K562 (cell line): ENCODE measurements around the gene METRN. TPM values are rescaled to one million over a fixed set of nuclear protein-coding genes. Genes with fewer than 3 reads are reported as not detected.
A peak's percentile ranks its signal among the peaks of the same experiment; 100 is the strongest.

Source experiments
- ATAC-seq: fragments of 200-7000 bp; cut with Tn5 transposase; 3 replicates; pipeline ENCODE4 v1.9.1; 2020; ENCODE audit warnings: moderate library complexity
- BruUV-seq: library from RNA; stranded (reverse); fragments of 400-500 nt; replicated peaks from 2 replicates; lab custom pipeline; 2021; lab: Mats Ljungman, UMichigan
- CTCF ChIA-PET: fragments of 300-600 bp; formaldehyde crosslinking; extraction: SDS; loops from one replicate; lab custom pipeline; 2021; ENCODE audit warnings: low intra/inter-chr PET ratio; lab: Yijun Ruan, JAX
- POLR2A ChIA-PET: fragments of 300-600, 350-650 bp; sonication (Branson Sonifier 250); formaldehyde crosslinking; extraction: SDS; loops from one replicate; lab custom pipeline; 2021; ENCODE audit warnings: antibody characterized with exemption, inconsistent platforms; lab: Yijun Ruan, JAX
- DNase-seq, 4 experiments: peaks; one replicate each; pipeline versions ENCODE4 v3.0.0 to v3.0.0-alpha.2; 2011 to 2018; ENCODE audit warnings: low spot score in 3 of 4, mixed read lengths in 3 of 4; ENCODE audit errors: extremely low read depth in 1 of 4
- FAIRE-seq: peaks from 2 replicates; lab custom pipeline; 2011; peaks lifted over from hg19 to GRCh38; lab: Jason Lieb, UNC
- H2AFZ ChIP-seq: 2 replicates; pipeline ENCODE4 v1.6.0; 2011; ENCODE audit warnings: low read depth, low read length, control low read depth, inconsistent platforms
- H3K27ac ChIP-seq: fragments of 200-600 bp; 3 replicates; pipeline ENCODE4 v1.8.0; 2011; ENCODE audit warnings: low read depth, mild to moderate bottlenecking, control low read depth, inconsistent platforms, low read length, moderate library complexity, mixed read lengths; ENCODE audit errors: extremely low read depth
- H3K27me3 ChIP-seq, 2 experiments: fragments of 300-600 bp in 1 of 2; 2 replicates in 1 of 2; 3 replicates in 1 of 2; pipeline versions ENCODE4 v1.6.0 to v1.8.0; 2011; ENCODE audit warnings: inconsistent platforms in 2 of 2, low read length in 2 of 2, mild to moderate bottlenecking in 1 of 2, mixed read lengths in 1 of 2, moderate library complexity in 1 of 2; ENCODE audit not compliant: control insufficient read depth in 2 of 2, insufficient read depth in 2 of 2
- H3K36me3 ChIP-seq: fragments of 300-600 bp; 3 replicates; pipeline ENCODE4 v1.8.0; 2011; ENCODE audit warnings: mild to moderate bottlenecking, low read length, inconsistent platforms; ENCODE audit not compliant: control insufficient read depth, insufficient read depth
- H3K4me1 ChIP-seq, 2 experiments: fragments of 200-600 bp in 1 of 2; replicated peaks in 1 of 2; 2 replicates in 1 of 2; 3 replicates in 1 of 2; pipeline versions ENCODE4 v1.5.1 to v1.8.0; 2011; ENCODE audit warnings: inconsistent platforms in 2 of 2, low read length in 2 of 2, mild to moderate bottlenecking in 1 of 2, mixed read lengths in 1 of 2, moderate library complexity in 1 of 2; ENCODE audit not compliant: control insufficient read depth in 2 of 2, insufficient read depth in 2 of 2
- H3K4me2 ChIP-seq: 2 replicates; pipeline ENCODE4 v1.6.1; 2011; ENCODE audit warnings: low read length, control low read depth, inconsistent platforms, mixed read lengths; ENCODE audit not compliant: insufficient read depth
- H3K4me3 ChIP-seq: fragments of 200-600 bp; sonication (generic), shearing (Covaris generic); 2 replicates; pipeline ENCODE4 v1.5.1; 2016; ENCODE audit warnings: control low read depth, inconsistent platforms
- H3K79me2 ChIP-seq: fragments of 200-600 bp; 3 replicates; pipeline ENCODE4 v1.8.0; 2011; ENCODE audit warnings: low read length, inconsistent platforms; ENCODE audit not compliant: control insufficient read depth, insufficient read depth
- H3K9ac ChIP-seq, 2 experiments: 2 replicates each; pipeline versions ENCODE4 v1.6.0 to v1.6.1; 2011; ENCODE audit warnings: low read depth in 2 of 2, low read length in 2 of 2, control low read depth in 1 of 2, inconsistent platforms in 1 of 2, mild to moderate bottlenecking in 1 of 2, mixed read lengths in 1 of 2; ENCODE audit not compliant: insufficient read depth in 1 of 2
- H3K9me1 ChIP-seq: one replicate; pipeline ENCODE4 v1.6.0; 2011; ENCODE audit warnings: inconsistent platforms, mild to moderate bottlenecking, low read length, moderate library complexity; ENCODE audit not compliant: control insufficient read depth, insufficient read depth
- H3K9me3 ChIP-seq: replicated peaks from 2 replicates; pipeline ENCODE4 v1.5.1; 2011; ENCODE audit warnings: low read depth, low read length, inconsistent platforms; ENCODE audit not compliant: control insufficient read depth, insufficient read depth
- H4K20me1 ChIP-seq: replicated peaks from 2 replicates; pipeline ENCODE4 v1.6.1; 2011; ENCODE audit warnings: low read length, inconsistent platforms, mixed read lengths; ENCODE audit not compliant: control insufficient read depth, insufficient read depth
- FOXJ3 ChIP-seq: sonication (generic); formaldehyde crosslinking; IDR thresholded peaks from 2 replicates; pipeline ENCODE4 v1.4.0; 2020; ENCODE audit warnings: mild to moderate bottlenecking, missing genetic modification reagents
- KDM1A ChIP-seq, 2 experiments: fragments of 450-650 bp; IDR thresholded peaks; 2 replicates each; pipeline ENCODE4 v1.6.1; 2016; ENCODE audit warnings: mild to moderate bottlenecking in 2 of 2
- MCM7 ChIP-seq, 2 experiments: fragments of 450-650 bp; IDR thresholded peaks; 2 replicates each; pipeline ENCODE4 v1.6.1; 2016 to 2018
- NONO ChIP-seq, 2 experiments: fragments of 200-400 bp in 1 of 2; fragments of 450-650 bp in 1 of 2; formaldehyde crosslinking in 1 of 2; IDR thresholded peaks; 2 replicates each; pipeline ENCODE4 v1.6.1; 2017; ENCODE audit warnings: low read depth in 2 of 2, mild to moderate bottlenecking in 2 of 2, moderate library complexity in 2 of 2, low read length in 1 of 2
- NR2C2 ChIP-seq, 2 experiments: fragments of 200-800 bp in 1 of 2; sonication (Bioruptor generic) in 1 of 2; sonication (generic) in 1 of 2; formaldehyde crosslinking in 1 of 2; IDR thresholded peaks; 2 replicates each; pipeline versions ENCODE4 v1.6.1 to v1.8.0; 2016 to 2022; ENCODE audit warnings: mild to moderate bottlenecking in 1 of 2, missing compliant biosample characterization in 1 of 2, missing genetic modification characterization in 1 of 2, missing genetic modification reagents in 1 of 2
- PHF8 ChIP-seq: fragments of 200-600 bp; sonication (generic); IDR thresholded peaks from 2 replicates; pipeline ENCODE4 v1.6.1; 2012; ENCODE audit warnings: mixed run types, mild to moderate bottlenecking, inconsistent platforms, low read length, moderate library complexity, borderline replicate concordance
- U2AF1 ChIP-seq: fragments of 200-400 bp; formaldehyde crosslinking; optimal IDR thresholded peaks from 2 replicates; pipeline ENCODE3; 2017; ENCODE audit warnings: mild to moderate bottlenecking, low read depth, low read length, moderate library complexity
- ZBTB17 ChIP-seq: fragments of 450-650 bp; formaldehyde crosslinking; IDR thresholded peaks from 2 replicates; pipeline ENCODE4 v1.4.0; 2020; ENCODE audit warnings: mild to moderate bottlenecking
- ZC3H4 ChIP-seq: sonication (generic); formaldehyde crosslinking; IDR thresholded peaks from 2 replicates; pipeline ENCODE4 v1.9.0; 2021; ENCODE audit warnings: missing genetic modification reagents, borderline replicate concordance
- ZNF311 ChIP-seq: fragments of 250-450 bp; sonication (Bioruptor Pico); IDR thresholded peaks from 2 replicates; pipeline ENCODE4 v1.4.0; 2020; ENCODE audit warnings: mild to moderate bottlenecking, moderate library complexity
- ZNF699 ChIP-seq: fragments of 250-450 bp; sonication (Bioruptor Pico); IDR thresholded peaks from 2 replicates; pipeline ENCODE4 v1.8.0; 2021; ENCODE audit warnings: mild to moderate bottlenecking, moderate library complexity; ENCODE audit not compliant: insufficient replicate concordance
- WGBS: fragments of 100-300 bp; shearing (Covaris generic); methylation state at CpG from one replicate; pipeline ENCODE4 v1.1.6; 2016; ENCODE audit warnings: low coverage, mixed read lengths; ENCODE audit not compliant: insufficient coverage; ENCODE audit errors: missing lambda C conversion rate; 5-methylcytosine and 5-hydroxymethylcytosine counted together
- in situ Hi-C: fragments of 300-500 bp; cut with MboI; formaldehyde crosslinking; loops from 4 replicates; pipeline ENCODE4 v1.15.0; 2018; ENCODE audit warnings: inconsistent platforms, mixed read lengths
- intact Hi-C: fragments of 100-400 bp; cut with micrococcal nuclease; formaldehyde crosslinking; loops from 2 replicates; pipeline ENCODE4 v1.14.2; 2022
- polyA plus RNA-seq, 8 experiments: library from polyadenylated mRNA; depleted of rRNA in 4 of 8; stranded (reverse) in 5 of 8; unstranded in 3 of 8; fragments of >200 nt; fragmentation: Nextera tagmentation in 2 of 8; fragmentation: Illumina TruSeq in 1 of 8; extraction: Ambion mirVana in 2 of 8; extraction: Trizol in 1 of 8; gene quantifications; 2 replicates each; pipeline versions ENCODE4 v1.2.1 to v1.2.3, GENCODE V29; 2011 to 2014; ENCODE audit warnings: inconsistent platforms in 1 of 8, missing spikeins in 1 of 8
- total RNA-seq, 7 experiments: library from RNA; depleted of rRNA in 6 of 7; stranded (reverse); fragments of >200 nt in 6 of 7; fragmentation: Illumina TruSeq in 2 of 7; extraction: Trizol in 2 of 7; gene quantifications; 2 replicates each; pipeline versions ENCODE4 v1.2.1 to v1.2.3, GENCODE V29; 2011 to 2021; ENCODE audit warnings: low replicate concordance in 1 of 7
- TF ChIP-seq, protein P1 (sequence below): sonication (generic); formaldehyde crosslinking; IDR thresholded peaks from 2 replicates; pipeline ENCODE4 v1.4.0; 2020; ENCODE audit warnings: mild to moderate bottlenecking, missing genetic modification reagents
- TF ChIP-seq, protein P2 (sequence below): fragments of 200-800 bp; sonication (Bioruptor generic); IDR thresholded peaks from 2 replicates; pipeline ENCODE4 v1.6.1; 2017; ENCODE audit warnings: missing genetic modification characterization, missing compliant biosample characterization
- TF ChIP-seq, protein P3 (sequence below): sonication (generic); formaldehyde crosslinking; IDR thresholded peaks from 2 replicates; pipeline ENCODE4 v1.9.0; 2022; ENCODE audit warnings: mild to moderate bottlenecking, missing genetic modification reagents

Gene METRN
- total and polyA plus RNA-seq, 9 of the 15 experiments (the other 6 are each of a cell fraction or from before 2014, with no cell fraction given), result 0.20 to 89.8 (median 15.4) TPM

DNA sequence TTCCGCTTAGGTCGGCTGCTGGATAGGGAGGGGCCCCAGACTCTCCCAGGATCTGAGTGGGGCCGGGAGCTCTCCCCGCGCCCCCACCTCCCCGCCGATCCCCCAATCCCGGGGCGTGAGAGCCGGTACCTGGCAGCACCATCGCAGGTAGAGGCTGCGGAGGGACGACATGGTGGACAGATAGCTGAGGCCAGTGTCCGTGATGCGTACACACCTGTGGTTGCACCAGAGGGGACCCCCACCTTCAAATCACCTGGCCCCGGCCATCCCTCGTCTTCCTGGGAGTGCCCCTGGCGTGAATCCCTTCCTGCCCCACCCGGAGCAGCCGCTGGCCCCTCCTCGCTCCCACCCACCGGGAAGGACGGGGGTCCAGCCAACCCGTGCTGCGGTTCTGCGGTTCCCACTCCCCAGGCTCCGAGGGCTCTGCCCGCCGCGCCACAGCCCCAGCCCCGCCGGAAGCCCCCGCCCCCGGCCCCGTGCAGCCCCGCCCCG is 20.0 kb upstream of the METRN start (continued):
- peak; percentile 30; the same call in 1 of the 2 replicates for TF ChIP-seq PHF8

DNA sequence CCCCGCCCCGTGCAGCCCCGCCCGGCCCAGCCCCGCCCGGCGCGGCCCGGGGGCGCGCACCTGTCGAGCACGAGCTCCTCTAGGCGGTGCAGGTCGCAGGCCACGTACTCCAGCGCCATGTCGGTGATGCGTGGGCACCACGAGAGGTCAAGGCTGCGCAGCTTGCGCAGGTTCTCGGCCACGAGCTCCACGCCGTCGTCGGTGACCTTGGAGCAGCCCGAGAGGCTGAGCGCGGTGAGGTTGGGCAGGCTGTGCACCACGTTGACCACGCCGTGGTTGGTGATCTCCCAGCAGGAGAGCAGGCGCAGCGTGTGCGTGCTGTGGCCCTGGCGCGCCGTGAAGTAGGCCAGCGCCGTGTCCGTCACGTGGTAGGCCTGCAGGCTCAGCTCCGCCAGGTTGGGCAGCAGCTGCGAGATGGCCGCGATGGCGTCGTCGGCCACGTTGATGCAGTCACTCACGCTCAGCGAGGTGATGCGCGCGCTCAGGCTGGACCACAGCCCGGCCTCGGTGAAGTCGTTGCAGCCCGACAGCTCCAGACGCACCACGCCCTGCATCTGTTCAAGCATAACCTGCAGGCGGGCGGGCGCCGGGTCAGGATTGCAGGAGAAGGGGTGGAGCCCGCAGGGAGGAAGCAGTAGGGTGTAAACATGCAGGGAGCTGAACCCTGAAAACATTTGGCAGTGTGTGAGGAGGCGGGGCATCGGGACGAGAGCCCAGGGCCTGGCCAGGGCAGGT is 19.4 kb upstream of the METRN start:
- peak overlapping the region; percentile 98 for H3K4me2 ChIP-seq
- peak overlapping the region; percentile 51; the same call in 1 of the 3 replicates for H3K27ac ChIP-seq
- H2AFZ ChIP-seq, result peak overlapping the region; percentile 99
- WGBS, result 1% methylated on average over 53 of the region's 71 CpGs
- ChIA-PET CTCF (interaction anchor here (1.0 kb wide), 1 partner anchor 89 kb away, joined by 4 read pairs; no protein-coding TSS in a partner anchor), POLR2A (interaction anchor here (0.6 to 1.6 kb wide), 10 partner anchors 9 to 295 kb away, joined by 3 to 9 read pairs (median 4); partner anchors contain the start of genes GNG13 and METRN)
- peak; percentile 86 for ATAC-seq
- DNase-seq, result peak; percentile 63 to 88 (median 71)
- H3K4me1 ChIP-seq, result peaks cover 7 to 61% of the 10 kb centered on the region in 2 experiments
- no peaks in the 10 kb centered on the region for H3K79me2 ChIP-seq
- intact Hi-C loops, result no loop called here
- H3K9me1 ChIP-seq, result no peaks in the 10 kb centered on the region
- H3K4me3 ChIP-seq, result peak overlapping the region; percentile 41
- BruUV-seq, result no TSS peak
- peaks cover 7% of the 10 kb centered on the region for H4K20me1 ChIP-seq
- peak overlapping the region in 1 of 2 experiments; percentile 90; a peak in 2 of 4 replicates for H3K9ac ChIP-seq
- peaks cover 7 to 22% of the 10 kb centered on the region in 2 experiments; a peak in 4 of 5 replicates for H3K27me3 ChIP-seq
- no peaks in the 10 kb centered on the region for H3K36me3 ChIP-seq
- peak; percentile 26 for FAIRE-seq
- H3K9me3 ChIP-seq, result no peaks in the 10 kb centered on the region
- in situ Hi-C loops, result no loop called here
- TF ChIP-seq U2AF1 (peak; percentile 81), KDM1A (IDR thresholded peaks at IDR 0.05) (no peak), ZNF311 (CRISPR knock-in tag) (no peak), ZNF699 (CRISPR knock-in tag) (no peak), ZC3H4 (0 out of 2 replicates have a peak, but pooled peaks have one; percentile 59), ZBTB17 (CRISPR knock-in tag) (no peak), MCM7 (IDR thresholded peaks at IDR 0.05) (no peak), NR2C2 (CRISPR knock-in tag; IDR thresholded peaks at IDR 0.05) (peak; percentile 83; the same call in 1 of the 2 replicates), NR2C2 (tag; IDR thresholded peaks at IDR 0.05) (peak; percentile 57; the same call in 1 of the 2 replicates), NONO (IDR thresholded peaks at IDR 0.05; ENCODE audit: low read depth in 2 of 2, low read length in 1 of 2) (no peak), FOXJ3 (CRISPR knock-in tag) (no peak)
- TF ChIP-seq, protein P1, sequence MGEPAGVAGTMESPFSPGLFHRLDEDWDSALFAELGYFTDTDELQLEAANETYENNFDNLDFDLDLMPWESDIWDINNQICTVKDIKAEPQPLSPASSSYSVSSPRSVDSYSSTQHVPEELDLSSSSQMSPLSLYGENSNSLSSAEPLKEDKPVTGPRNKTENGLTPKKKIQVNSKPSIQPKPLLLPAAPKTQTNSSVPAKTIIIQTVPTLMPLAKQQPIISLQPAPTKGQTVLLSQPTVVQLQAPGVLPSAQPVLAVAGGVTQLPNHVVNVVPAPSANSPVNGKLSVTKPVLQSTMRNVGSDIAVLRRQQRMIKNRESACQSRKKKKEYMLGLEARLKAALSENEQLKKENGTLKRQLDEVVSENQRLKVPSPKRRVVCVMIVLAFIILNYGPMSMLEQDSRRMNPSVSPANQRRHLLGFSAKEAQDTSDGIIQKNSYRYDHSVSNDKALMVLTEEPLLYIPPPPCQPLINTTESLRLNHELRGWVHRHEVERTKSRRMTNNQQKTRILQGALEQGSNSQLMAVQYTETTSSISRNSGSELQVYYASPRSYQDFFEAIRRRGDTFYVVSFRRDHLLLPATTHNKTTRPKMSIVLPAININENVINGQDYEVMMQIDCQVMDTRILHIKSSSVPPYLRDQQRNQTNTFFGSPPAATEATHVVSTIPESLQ (CRISPR knock-in tag), result no peak
- TF ChIP-seq, protein P2, sequence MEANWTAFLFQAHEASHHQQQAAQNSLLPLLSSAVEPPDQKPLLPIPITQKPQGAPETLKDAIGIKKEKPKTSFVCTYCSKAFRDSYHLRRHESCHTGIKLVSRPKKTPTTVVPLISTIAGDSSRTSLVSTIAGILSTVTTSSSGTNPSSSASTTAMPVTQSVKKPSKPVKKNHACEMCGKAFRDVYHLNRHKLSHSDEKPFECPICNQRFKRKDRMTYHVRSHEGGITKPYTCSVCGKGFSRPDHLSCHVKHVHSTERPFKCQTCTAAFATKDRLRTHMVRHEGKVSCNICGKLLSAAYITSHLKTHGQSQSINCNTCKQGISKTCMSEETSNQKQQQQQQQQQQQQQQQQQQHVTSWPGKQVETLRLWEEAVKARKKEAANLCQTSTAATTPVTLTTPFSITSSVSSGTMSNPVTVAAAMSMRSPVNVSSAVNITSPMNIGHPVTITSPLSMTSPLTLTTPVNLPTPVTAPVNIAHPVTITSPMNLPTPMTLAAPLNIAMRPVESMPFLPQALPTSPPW (CRISPR knock-in tag), result peak; percentile 92
- TF ChIP-seq, protein P3, sequence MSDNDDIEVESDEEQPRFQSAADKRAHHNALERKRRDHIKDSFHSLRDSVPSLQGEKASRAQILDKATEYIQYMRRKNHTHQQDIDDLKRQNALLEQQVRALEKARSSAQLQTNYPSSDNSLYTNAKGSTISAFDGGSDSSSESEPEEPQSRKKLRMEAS, result peak; percentile 99
